Upper lobe of left lung (tissue), 6 donors: ENCODE results near the gene TIGD3. TPM values are rescaled to one million over a fixed set of nuclear protein-coding genes. Genes with fewer than 3 reads are reported as not detected.
"Not testable (repeated sequence)": the region's sequence is repeated elsewhere in the genome, so short reads cannot be mapped to it uniquely, and the experiment has no call there.

Experiments
- ATAC-seq, 2 donors: fragments of 200-7000 bp; cut with Tn5 transposase; one replicate each; pipeline ENCODE4 v1.9.1; 2022; ENCODE audit warnings: mild to moderate bottlenecking in 2 of 2, moderate library complexity in 2 of 2; ENCODE audit not compliant: low FRiP score in 2 of 2
- DNase-seq, 2 donors: peaks; one replicate each; pipeline ENCODE4 v3.0.0-alpha.2; 2019 to 2020
- H3K27ac ChIP-seq, 4 donors: fragments of 200-600 bp; sonication (generic); one replicate each; pipeline ENCODE4 v1.5.1; 2016 to 2019
- H3K27me3 ChIP-seq, 4 donors: fragments of 200-600 bp; sonication (generic); one replicate each; pipeline ENCODE4 v1.5.1; 2017 to 2019
- H3K36me3 ChIP-seq, 4 donors: fragments of 200-600 bp; sonication (generic); one replicate each; pipeline ENCODE4 v1.5.1; 2016 to 2019
- H3K4me1 ChIP-seq, 4 donors: fragments of 200-600 bp; sonication (generic); one replicate each; pipeline ENCODE4 v1.5.1; 2018 to 2019
- H3K4me3 ChIP-seq, 4 donors: fragments of 200-600 bp; sonication (generic); one replicate each; pipeline ENCODE4 v1.5.1; 2017 to 2019; ENCODE audit warnings: mild to moderate bottlenecking in 2 of 4, moderate library complexity in 1 of 4
- H3K9me3 ChIP-seq, 4 donors: fragments of 200-600 bp; sonication (generic); one replicate each; pipeline ENCODE4 v1.5.1; 2018 to 2019
- EP300 ChIP-seq, 4 donors: sonication (generic); formaldehyde crosslinking; IDR thresholded peaks; one replicate each; pipeline ENCODE4 v1.5.1; 2017; ENCODE audit warnings: antibody characterized with exemption in 4 of 4, control low read depth in 2 of 4
- POLR2A ChIP-seq, 4 donors: fragments of 450-650 bp; IDR thresholded peaks; one replicate each; pipeline ENCODE4 v1.5.1; 2016 to 2017; ENCODE audit warnings: antibody characterized with exemption in 4 of 4, mild to moderate bottlenecking in 2 of 4
- POLR2AphosphoS5 ChIP-seq, 2 donors: sonication (generic); formaldehyde crosslinking; IDR thresholded peaks; one replicate each; pipeline ENCODE4 v1.5.1; 2017; ENCODE audit warnings: antibody characterized with exemption in 2 of 2
- WGBS, 2 donors: methylation state at CpG; one replicate each; pipeline ENCODE4 v1.1.5; 2017 to 2018; 5-methylcytosine and 5-hydroxymethylcytosine counted together
- total RNA-seq, 6 donors: library from RNA; depleted of rRNA in 4 of 6; stranded (reverse); fragments of >200 nt in 4 of 6; gene quantifications; one replicate each; pipeline versions ENCODE4 v1.1.0 to v1.2.1, GENCODE V29; 2016 to 2021
- TF ChIP-seq, protein P1 (sequence below), 6 experiments: fragments of 450-650 bp in 4 of 6; fragments of 200-600 bp in 2 of 6; sonication (generic) in 2 of 6; IDR thresholded peaks; one replicate each; pipeline ENCODE4 v1.5.1; 2016 to 2019; ENCODE audit warnings: antibody characterized with exemption in 6 of 6
- donor health status: DM: no; HTN: no; CAD: no; lungs with moderate emphysema.
- donor health status: DM: no; HTN: yes; CAD: no; lungs with severe emphysema.

TIGD3 gene
- total RNA-seq, 6 donors from 2014 or later: 0.15 to 0.51 (median 0.35) TPM; not detected in 2

DNA sequence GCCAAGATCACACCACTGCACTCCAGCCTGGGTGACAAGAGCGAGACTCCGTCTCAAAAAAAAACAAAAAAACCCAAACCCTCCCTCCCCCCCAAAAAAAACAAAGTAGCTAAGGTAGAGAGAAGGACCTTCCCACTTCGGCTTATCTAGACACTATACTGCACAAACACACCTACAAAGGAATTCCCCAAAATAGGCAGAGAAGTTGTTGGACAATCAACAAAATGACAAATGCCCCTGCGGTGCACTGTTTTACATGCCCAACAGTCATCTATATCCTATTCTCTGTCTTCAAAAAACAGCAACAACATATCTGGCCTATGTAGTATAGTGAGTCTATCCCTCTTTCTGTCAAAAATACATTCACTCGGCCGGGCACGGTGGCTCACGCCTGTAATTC lies 27.5 kb upstream of the TIGD3 start:
- WGBS, 2 donors: 84 to 85% methylated on average over 8 of the region's 8 CpGs
- peaks cover 0 to 14% (median 8%) of the 10 kb centered on the region in 4 donors for H3K36me3 ChIP-seq
- H3K27me3 ChIP-seq: no peaks in the 10 kb centered on the region
- DNase-seq (no peak), ATAC-seq (no peak)
- H3K4me1 ChIP-seq: peaks cover 4 to 21% (median 12%) of the 10 kb centered on the region in 4 donors
- no peak overlapping the region for H3K27ac ChIP-seq
- no peaks in the 10 kb centered on the region for H3K9me3 ChIP-seq
- TF ChIP-seq, protein P1, sequence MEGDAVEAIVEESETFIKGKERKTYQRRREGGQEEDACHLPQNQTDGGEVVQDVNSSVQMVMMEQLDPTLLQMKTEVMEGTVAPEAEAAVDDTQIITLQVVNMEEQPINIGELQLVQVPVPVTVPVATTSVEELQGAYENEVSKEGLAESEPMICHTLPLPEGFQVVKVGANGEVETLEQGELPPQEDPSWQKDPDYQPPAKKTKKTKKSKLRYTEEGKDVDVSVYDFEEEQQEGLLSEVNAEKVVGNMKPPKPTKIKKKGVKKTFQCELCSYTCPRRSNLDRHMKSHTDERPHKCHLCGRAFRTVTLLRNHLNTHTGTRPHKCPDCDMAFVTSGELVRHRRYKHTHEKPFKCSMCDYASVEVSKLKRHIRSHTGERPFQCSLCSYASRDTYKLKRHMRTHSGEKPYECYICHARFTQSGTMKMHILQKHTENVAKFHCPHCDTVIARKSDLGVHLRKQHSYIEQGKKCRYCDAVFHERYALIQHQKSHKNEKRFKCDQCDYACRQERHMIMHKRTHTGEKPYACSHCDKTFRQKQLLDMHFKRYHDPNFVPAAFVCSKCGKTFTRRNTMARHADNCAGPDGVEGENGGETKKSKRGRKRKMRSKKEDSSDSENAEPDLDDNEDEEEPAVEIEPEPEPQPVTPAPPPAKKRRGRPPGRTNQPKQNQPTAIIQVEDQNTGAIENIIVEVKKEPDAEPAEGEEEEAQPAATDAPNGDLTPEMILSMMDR (IDR thresholded peaks at IDR 0.05): no peak
- TF ChIP-seq POLR2AphosphoS5 (IDR thresholded peaks at IDR 0.05) (no peak), EP300 (IDR thresholded peaks at IDR 0.05) (no peak), POLR2A (IDR thresholded peaks at IDR 0.05) (no peak)
- H3K4me3 ChIP-seq: no peak overlapping the region

DNA sequence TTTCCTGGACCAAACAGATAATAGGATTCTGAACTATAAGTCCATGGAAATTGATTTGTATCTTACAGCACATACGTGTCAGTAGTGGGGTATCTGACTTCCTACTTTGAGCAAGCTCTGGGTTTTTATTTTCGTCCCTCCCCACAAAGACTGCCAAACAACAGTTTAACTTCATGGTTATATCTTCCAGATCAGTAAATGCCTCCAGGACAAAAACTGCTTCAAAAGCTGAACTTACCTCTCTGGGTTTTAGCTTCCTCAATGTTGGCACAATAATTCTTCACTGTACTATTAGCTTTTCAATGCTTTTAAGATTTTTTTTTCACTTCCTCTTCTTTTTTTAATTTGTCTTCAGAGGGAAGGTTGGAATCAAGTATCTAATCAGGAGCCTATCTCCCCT lies 25.1 kb upstream of the TIGD3 start:
- Histone ChIP-seq H3K27me3 (no peaks in the 10 kb centered on the region), H3K9me3 (no peaks in the 10 kb centered on the region), H3K36me3 (no peaks in the 10 kb centered on the region), H3K27ac (peak overlapping the region in 1 of 4 donors; percentile 52), H3K4me1 (peaks cover 6 to 17% (median 10%) of the 10 kb centered on the region in 4 donors), H3K4me3 (no peak overlapping the region)
- 44 to 46% methylated on average over 2 of the region's 2 CpGs for WGBS, 2 donors
- no peak for DNase-seq
- TF ChIP-seq POLR2AphosphoS5 (IDR thresholded peaks at IDR 0.05) (no peak), POLR2A (IDR thresholded peaks at IDR 0.05) (no peak), EP300 (IDR thresholded peaks at IDR 0.05) (no peak)
- TF ChIP-seq, protein P1 (IDR thresholded peaks at IDR 0.05): no peak
- no peak for ATAC-seq

DNA sequence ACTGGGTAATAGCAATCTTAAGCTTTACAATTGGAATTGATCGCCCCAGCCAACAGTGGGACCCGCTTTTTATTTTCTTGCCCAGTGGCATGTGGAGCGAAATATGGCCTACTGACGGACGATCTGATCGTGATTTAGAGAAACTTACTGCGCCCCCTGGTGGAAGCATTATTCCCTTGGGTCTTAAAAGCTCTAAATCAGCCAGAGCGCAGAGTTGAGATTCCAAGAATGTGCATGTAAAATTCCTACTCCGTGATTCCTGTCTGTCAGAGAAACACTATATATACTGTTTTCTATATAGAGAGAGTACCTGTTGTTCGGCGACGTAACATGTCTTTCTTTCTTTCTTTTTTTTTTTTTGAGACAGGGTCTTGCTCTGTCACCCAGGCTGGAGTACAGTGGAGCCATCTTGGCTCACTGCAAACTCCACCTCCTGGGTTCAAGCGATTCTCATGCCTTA lies 24.6 kb upstream of the TIGD3 start:
- no peaks in the 10 kb centered on the region for H3K36me3 ChIP-seq
- H3K4me3 ChIP-seq: no peak overlapping the region
- H3K4me1 ChIP-seq: peaks cover 11 to 22% (median 15%) of the 10 kb centered on the region in 4 donors
- DNase-seq (peak in 1 of 2 donors; percentile 90), ATAC-seq (peak; percentile 64 to 74)
- H3K27me3 ChIP-seq: no peaks in the 10 kb centered on the region
- 8% methylated on average over 13 of the region's 13 CpGs for WGBS, 2 donors
- no peaks in the 10 kb centered on the region for H3K9me3 ChIP-seq
- TF ChIP-seq POLR2AphosphoS5 (IDR thresholded peaks at IDR 0.05) (peak in 1 of 2 donors; percentile 44), POLR2A (IDR thresholded peaks at IDR 0.05) (no peak)
- TF ChIP-seq, protein P1 (IDR thresholded peaks at IDR 0.05): peak; percentile 67 to 79 (median 73)
- H3K27ac ChIP-seq: peak overlapping the region in 1 of 4 donors; percentile 52

DNA sequence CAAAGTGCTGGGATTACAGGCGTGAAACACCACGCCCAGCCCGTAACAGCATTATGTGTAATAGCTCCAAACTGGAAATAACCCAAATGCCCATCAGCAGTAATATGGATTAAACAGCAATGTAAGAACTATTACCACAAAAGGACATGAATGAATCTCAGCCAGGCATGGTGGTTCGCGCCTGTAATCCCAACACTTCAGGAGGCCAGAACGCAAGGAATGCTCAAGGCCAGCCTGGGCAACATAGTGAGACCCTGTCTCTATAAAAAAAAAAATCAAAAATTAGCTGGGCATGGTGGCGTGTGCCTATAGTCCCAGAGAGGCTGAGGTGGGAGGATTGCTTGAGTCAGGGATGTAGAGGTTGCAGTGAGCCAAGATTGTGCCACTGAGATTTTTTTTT lies 24.0 kb upstream of the TIGD3 start:
- no peak for ATAC-seq
- no peak for DNase-seq
- H3K9me3 ChIP-seq: no peaks in the 10 kb centered on the region
- H3K36me3 ChIP-seq: no peaks in the 10 kb centered on the region
- TF ChIP-seq, protein P1 (IDR thresholded peaks at IDR 0.05): no peak
- TF ChIP-seq POLR2A (IDR thresholded peaks at IDR 0.05) (no peak), POLR2AphosphoS5 (IDR thresholded peaks at IDR 0.05) (no peak), EP300 (IDR thresholded peaks at IDR 0.05) (no peak)
- no peaks in the 10 kb centered on the region for H3K27me3 ChIP-seq
- H3K4me3 ChIP-seq: no peak overlapping the region
- WGBS, 2 donors: 82 to 83% methylated on average over 7 of the region's 7 CpGs
- no peak overlapping the region for H3K27ac ChIP-seq
- peaks cover 13 to 27% (median 21%) of the 10 kb centered on the region in 4 donors for H3K4me1 ChIP-seq

DNA sequence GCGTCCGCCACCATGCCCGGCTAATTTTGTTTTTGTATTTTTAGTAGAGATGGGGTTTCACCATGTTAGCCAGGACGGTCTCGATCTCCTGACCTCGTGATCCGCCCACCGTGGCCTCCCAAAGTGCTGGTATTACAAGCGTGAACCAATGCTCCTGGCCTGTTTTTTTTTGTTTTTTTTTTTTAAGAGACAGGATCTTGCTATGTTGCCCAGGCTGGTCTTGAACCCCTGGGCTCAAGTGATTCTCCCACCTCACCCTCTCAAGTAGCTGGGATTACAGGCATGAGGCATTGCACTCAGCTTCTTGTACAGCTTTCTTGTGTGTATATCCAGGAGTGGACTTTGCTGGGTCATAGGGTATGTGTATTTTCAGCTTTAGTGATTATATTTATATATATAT lies 22.0 kb upstream of the TIGD3 start:
- ATAC-seq, H3K4me3 ChIP-seq, H3K27ac ChIP-seq, DNase-seq, H3K36me3 ChIP-seq, H3K9me3 ChIP-seq, H3K27me3 ChIP-seq: not testable (repeated sequence)
- 92 to 95% methylated on average over 9 of the region's 9 CpGs for WGBS, 2 donors
- H3K4me1 ChIP-seq: peaks cover 13 to 37% (median 23%) of the 10 kb centered on the region in 4 donors
